GM23338 (cell line): ENCODE results near the gene LRIT1. TPM values are rescaled to one million over a fixed set of nuclear protein-coding genes. Genes with fewer than 3 reads are reported as not detected.

Experiments used
- ATAC-seq: fragments of 200-7000 bp; cut with Tn5 transposase; 3 replicates; pipeline ENCODE4 v1.9.1; 2020
- DNase-seq: peaks from one replicate; pipeline ENCODE4 v3.0.0-alpha.2; 2015; ENCODE audit warnings: low spot score
- H2AFZ ChIP-seq: fragments of 200-600 bp; sonication (generic); 2 replicates; pipeline ENCODE4 v1.8.0; 2016; ENCODE audit warnings: antibody characterized with exemption, mild to moderate bottlenecking, moderate library complexity
- H3F3A ChIP-seq: fragments of 200-600 bp; sonication (generic); replicated peaks from 2 replicates; pipeline ENCODE4 v1.8.0; 2017; ENCODE audit warnings: antibody characterized with exemption, mixed run types, low read depth
- H3K27ac ChIP-seq: fragments of 200-600 bp; sonication (generic); 2 replicates; pipeline ENCODE4 v1.6.1; 2016; ENCODE audit warnings: low read depth
- H3K27me3 ChIP-seq: fragments of 200-600 bp; sonication (generic); 2 replicates; pipeline ENCODE4 v1.8.0; 2016; ENCODE audit warnings: mild to moderate bottlenecking, mixed run types, moderate library complexity; ENCODE audit not compliant: insufficient read depth
- H3K36me3 ChIP-seq: fragments of 200-600 bp; sonication (generic); 2 replicates; pipeline ENCODE4 v1.8.0; 2016; ENCODE audit warnings: mild to moderate bottlenecking; ENCODE audit not compliant: insufficient read depth
- H3K4me1 ChIP-seq: fragments of 200-600 bp; sonication (generic); 2 replicates; pipeline ENCODE4 v1.8.0; 2016; ENCODE audit warnings: mild to moderate bottlenecking, moderate library complexity; ENCODE audit not compliant: insufficient read depth
- H3K4me2 ChIP-seq: fragments of 200-600 bp; sonication (generic); 2 replicates; pipeline ENCODE4 v1.7.1; 2017; ENCODE audit warnings: mixed run types
- H3K4me3 ChIP-seq: fragments of 200-600 bp; sonication (generic); 2 replicates; pipeline ENCODE4 v1.6.1; 2016; ENCODE audit warnings: mixed run types
- H3K79me2 ChIP-seq: fragments of 200-600 bp; sonication (generic); replicated peaks from 2 replicates; pipeline ENCODE4 v1.8.0; 2017; ENCODE audit warnings: mild to moderate bottlenecking; ENCODE audit not compliant: insufficient read depth
- H3K9me2 ChIP-seq: fragments of 200-600 bp; sonication (generic); 2 replicates; pipeline ENCODE4 v1.8.0; 2017; ENCODE audit not compliant: insufficient read depth
- H4K20me1 ChIP-seq: fragments of 200-600 bp; sonication (generic); replicated peaks from 2 replicates; pipeline ENCODE4 v1.8.0; 2017; ENCODE audit warnings: mild to moderate bottlenecking; ENCODE audit not compliant: insufficient read depth
- H3K27ac Mint-ChIP-seq: 2 replicates; pipeline ENCODE4 v1.8.0; 2020; ENCODE audit warnings: inconsistent platforms, mild to moderate bottlenecking, moderate library complexity, mixed read lengths
- H3K27me3 Mint-ChIP-seq: 3 replicates; pipeline ENCODE4 v1.8.0; 2022; ENCODE audit warnings: low read depth, mild to moderate bottlenecking, moderate library complexity, mixed read lengths, inconsistent platforms; ENCODE audit not compliant: insufficient read depth, poor library complexity
- H3K36me3 Mint-ChIP-seq: 3 replicates; pipeline ENCODE4 v1.8.0; 2021; ENCODE audit warnings: low read depth, mild to moderate bottlenecking, inconsistent platforms, moderate library complexity, mixed read lengths
- H3K4me1 Mint-ChIP-seq: 3 replicates; pipeline ENCODE4 v1.8.0; 2020; ENCODE audit warnings: mild to moderate bottlenecking, inconsistent platforms, mixed read lengths
- H3K4me3 Mint-ChIP-seq: 3 replicates; pipeline ENCODE4 v1.8.0; 2021; ENCODE audit warnings: moderate library complexity, mild to moderate bottlenecking, inconsistent platforms, mixed read lengths
- H3K9me3 Mint-ChIP-seq: 3 replicates; pipeline ENCODE4 v1.8.0; 2020; ENCODE audit warnings: moderate library complexity, mild to moderate bottlenecking, inconsistent platforms, mixed read lengths
- CREB1 ChIP-seq: fragments of 250-450 bp; sonication (Bioruptor Pico); IDR thresholded peaks from 2 replicates; pipeline ENCODE4 v1.5.0; 2020; ENCODE audit warnings: low read depth, mild to moderate bottlenecking, moderate library complexity
- EZH2 ChIP-seq: fragments of 200-600 bp; sonication (generic); IDR thresholded peaks from one replicate; pipeline ENCODE4 v1.8.0; 2017; ENCODE audit warnings: antibody characterized with exemption, mild to moderate bottlenecking, low read depth; ENCODE audit not compliant: unreplicated experiment
- EZH2phosphoT487 ChIP-seq: fragments of 200-600 bp; sonication (generic); IDR thresholded peaks from one replicate; pipeline ENCODE4 v1.8.1; 2018; ENCODE audit warnings: antibody characterized with exemption; ENCODE audit not compliant: unreplicated experiment
- JUNB ChIP-seq: IDR thresholded peaks from one replicate; pipeline ENCODE4 v1.6.1; 2016; ENCODE audit warnings: antibody characterized with exemption; ENCODE audit not compliant: unreplicated experiment
- STAT1 ChIP-seq: IDR thresholded peaks from one replicate; pipeline ENCODE4 v1.6.1; 2016; ENCODE audit warnings: antibody characterized with exemption; ENCODE audit not compliant: unreplicated experiment
- polyA plus RNA-seq: library from polyadenylated mRNA; unstranded; fragments of >200 nt; fragmentation: Nextera tagmentation; extraction: Ambion mirVana; gene quantifications from 2 replicates; pipeline ENCODE4 v1.2.1, GENCODE V29; 2016
- total RNA-seq: library from RNA; depleted of rRNA; stranded (reverse); fragments of >200 nt; shearing (Covaris generic); gene quantifications from 2 replicates; pipeline ENCODE4 v1.2.3, GENCODE V29; 2014
- TF ChIP-seq, protein P1 (sequence below): IDR thresholded peaks from 2 replicates; pipeline ENCODE4 v1.6.1; 2016; ENCODE audit warnings: antibody characterized with exemption
- TF ChIP-seq, protein P2 (sequence below): IDR thresholded peaks from one replicate; pipeline ENCODE4 v1.6.1; 2018; ENCODE audit warnings: antibody characterized with exemption; ENCODE audit not compliant: unreplicated experiment

The LRIT1 gene
- total and polyA plus RNA-seq, 2 experiments from 2014 or later: 0.07 TPM; not detected in 1

DNA sequence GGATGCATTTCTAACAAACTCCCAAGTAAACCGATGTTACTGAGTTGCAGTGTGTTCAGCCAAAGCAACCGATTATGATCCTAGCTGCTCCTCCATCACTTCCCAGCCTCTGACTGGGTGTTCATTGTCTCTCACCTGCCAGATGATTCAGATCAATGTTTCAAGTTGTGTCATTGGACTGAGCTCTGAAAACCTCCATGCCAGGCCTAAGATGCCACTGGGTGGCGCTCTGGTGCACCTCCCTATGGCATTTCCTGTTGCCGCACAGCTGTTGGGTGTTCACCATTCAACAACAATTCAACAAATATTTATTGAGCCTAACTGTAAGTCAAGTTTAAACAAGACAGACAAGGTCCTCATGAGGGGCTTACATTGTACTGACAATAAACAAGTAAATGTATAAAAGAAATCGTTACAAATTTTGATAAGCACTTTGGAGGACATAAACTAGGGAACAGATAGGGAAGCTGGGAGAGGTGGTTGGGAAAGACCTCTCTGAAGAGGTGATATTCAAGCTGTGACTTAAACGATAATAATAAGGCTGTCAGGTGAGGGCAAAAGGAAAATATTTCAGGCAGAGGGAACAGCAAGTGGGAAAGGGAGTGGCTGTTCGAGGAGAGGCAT, 26.3 kb upstream of the LRIT1 start (continued):
- TF ChIP-seq, protein P1, sequence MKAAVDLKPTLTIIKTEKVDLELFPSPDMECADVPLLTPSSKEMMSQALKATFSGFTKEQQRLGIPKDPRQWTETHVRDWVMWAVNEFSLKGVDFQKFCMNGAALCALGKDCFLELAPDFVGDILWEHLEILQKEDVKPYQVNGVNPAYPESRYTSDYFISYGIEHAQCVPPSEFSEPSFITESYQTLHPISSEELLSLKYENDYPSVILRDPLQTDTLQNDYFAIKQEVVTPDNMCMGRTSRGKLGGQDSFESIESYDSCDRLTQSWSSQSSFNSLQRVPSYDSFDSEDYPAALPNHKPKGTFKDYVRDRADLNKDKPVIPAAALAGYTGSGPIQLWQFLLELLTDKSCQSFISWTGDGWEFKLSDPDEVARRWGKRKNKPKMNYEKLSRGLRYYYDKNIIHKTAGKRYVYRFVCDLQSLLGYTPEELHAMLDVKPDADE: peak; percentile 73
- TF ChIP-seq CREB1 (CRISPR knock-in tag) (no peak), EZH2phosphoT487 (no peak), JUNB (no peak)
- TF ChIP-seq, protein P2, sequence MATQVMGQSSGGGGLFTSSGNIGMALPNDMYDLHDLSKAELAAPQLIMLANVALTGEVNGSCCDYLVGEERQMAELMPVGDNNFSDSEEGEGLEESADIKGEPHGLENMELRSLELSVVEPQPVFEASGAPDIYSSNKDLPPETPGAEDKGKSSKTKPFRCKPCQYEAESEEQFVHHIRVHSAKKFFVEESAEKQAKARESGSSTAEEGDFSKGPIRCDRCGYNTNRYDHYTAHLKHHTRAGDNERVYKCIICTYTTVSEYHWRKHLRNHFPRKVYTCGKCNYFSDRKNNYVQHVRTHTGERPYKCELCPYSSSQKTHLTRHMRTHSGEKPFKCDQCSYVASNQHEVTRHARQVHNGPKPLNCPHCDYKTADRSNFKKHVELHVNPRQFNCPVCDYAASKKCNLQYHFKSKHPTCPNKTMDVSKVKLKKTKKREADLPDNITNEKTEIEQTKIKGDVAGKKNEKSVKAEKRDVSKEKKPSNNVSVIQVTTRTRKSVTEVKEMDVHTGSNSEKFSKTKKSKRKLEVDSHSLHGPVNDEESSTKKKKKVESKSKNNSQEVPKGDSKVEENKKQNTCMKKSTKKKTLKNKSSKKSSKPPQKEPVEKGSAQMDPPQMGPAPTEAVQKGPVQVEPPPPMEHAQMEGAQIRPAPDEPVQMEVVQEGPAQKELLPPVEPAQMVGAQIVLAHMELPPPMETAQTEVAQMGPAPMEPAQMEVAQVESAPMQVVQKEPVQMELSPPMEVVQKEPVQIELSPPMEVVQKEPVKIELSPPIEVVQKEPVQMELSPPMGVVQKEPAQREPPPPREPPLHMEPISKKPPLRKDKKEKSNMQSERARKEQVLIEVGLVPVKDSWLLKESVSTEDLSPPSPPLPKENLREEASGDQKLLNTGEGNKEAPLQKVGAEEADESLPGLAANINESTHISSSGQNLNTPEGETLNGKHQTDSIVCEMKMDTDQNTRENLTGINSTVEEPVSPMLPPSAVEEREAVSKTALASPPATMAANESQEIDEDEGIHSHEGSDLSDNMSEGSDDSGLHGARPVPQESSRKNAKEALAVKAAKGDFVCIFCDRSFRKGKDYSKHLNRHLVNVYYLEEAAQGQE: no peak

DNA sequence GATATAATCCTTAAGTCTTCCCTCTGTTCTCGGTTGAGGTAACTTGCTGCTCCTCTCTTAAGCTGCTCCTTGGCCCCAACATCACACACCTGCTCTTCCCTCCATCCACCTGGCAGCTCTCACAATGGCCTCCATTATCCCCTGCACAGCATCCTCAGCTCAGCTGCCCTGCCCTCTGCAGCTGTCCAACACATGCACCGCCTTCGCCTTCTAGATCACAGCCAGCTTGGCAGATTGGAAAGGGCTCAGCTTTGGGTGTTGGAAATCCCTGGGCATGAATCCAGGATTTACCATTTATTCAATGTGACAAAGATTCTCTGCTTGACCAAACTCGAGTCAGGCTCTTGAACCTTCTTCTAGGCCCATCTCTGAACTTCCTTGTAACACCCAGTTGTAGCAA, 24.1 kb upstream of the LRIT1 start:
- TF ChIP-seq EZH2: no peak
- TF ChIP-seq EZH2phosphoT487: no peak
- TF ChIP-seq CREB1 (CRISPR knock-in tag): no peak
- TF ChIP-seq, protein P1: no peak
- TF ChIP-seq, protein P2: no peak
- TF ChIP-seq STAT1: no peak
- Mint-ChIP-seq H3K9me3 (no peaks in the 10 kb centered on the region; the same call in 2 of the 3 replicates), H3K4me1 (peaks cover 9% of the 10 kb centered on the region), H3K36me3 (no peaks in the 10 kb centered on the region), H3K27me3 (peaks cover 3% of the 10 kb centered on the region), H3K4me3 (no peak overlapping the region), H3K27ac (no peak overlapping the region)
- no peaks in the 10 kb centered on the region for H3K9me2 ChIP-seq
- no peaks in the 10 kb centered on the region for H3F3A ChIP-seq
- no peaks in the 10 kb centered on the region for H3K27me3 ChIP-seq
- H2AFZ ChIP-seq: no peak overlapping the region
- ATAC-seq: no peak
- no peak overlapping the region for H3K4me3 ChIP-seq
- no peaks in the 10 kb centered on the region for H4K20me1 ChIP-seq
- H3K36me3 ChIP-seq: no peaks in the 10 kb centered on the region
- no peak overlapping the region for H3K4me2 ChIP-seq
- peaks cover 3% of the 10 kb centered on the region; the same call in 1 of the 2 replicates for H3K4me1 ChIP-seq
- no peak overlapping the region for H3K27ac ChIP-seq
- no peak for DNase-seq
- H3K79me2 ChIP-seq: no peaks in the 10 kb centered on the region
